Left lobe of liver (tissue), 2 donors: Measurements from ENCODE around the gene CLEC2B. TPM values are rescaled to one million over a fixed set of nuclear protein-coding genes. Genes with fewer than 3 reads are reported as not detected.
A peak's percentile ranks its signal among the peaks of the same experiment; 100 is the strongest.
"Not testable (repeated sequence)": the region's sequence is repeated elsewhere in the genome, so short reads cannot be mapped to it uniquely, and the experiment has no call there.

Source experiments
- ATAC-seq: fragments of 200-7000 bp; cut with Tn5 transposase; one replicate; pipeline ENCODE4 v1.9.1; 2020; ENCODE audit warnings: mild to moderate bottlenecking, moderate library complexity
- DNase-seq: peaks from one replicate; pipeline ENCODE4 v3.0.0-alpha.2; 2020; ENCODE audit warnings: low spot score
- total RNA-seq: library from RNA; stranded (reverse); gene quantifications from one replicate; pipeline ENCODE4 v1.2.1, GENCODE V29; 2021
- donor health status: DM: no; HTN: no; CAD: no; lungs with moderate emphysema.
- donor health status: DM: no; HTN: yes; CAD: no.

CLEC2B gene
- total RNA-seq: 1.4 TPM

- no peak for DNase-seq
- ATAC-seq: peak; percentile 91
Measured at GRCh38 chr12:9869307-9870161, at the start of gene CLEC2B. Gene CLEC2B, minus strand, starts transcription at chr12:9869354.

GRCh38 chr12:9911708-9912107 lies 42.6 kb upstream of the CLEC2B start:
- ATAC-seq (no peak), DNase-seq (no peak)

- no peak for ATAC-seq
Measured at GRCh38 chr12:9910716-9911421, 41.7 kb upstream of the CLEC2B start.

GRCh38 chr12:9909724-9910123 lies 40.6 kb upstream of the CLEC2B start:
- ATAC-seq (no peak), DNase-seq (no peak)

More at GRCh38 chr12:9910716-9911421, 41.7 kb upstream of the CLEC2B start:
- no peak for DNase-seq

- ATAC-seq: no peak
Measured at GRCh38 chr12:9908350-9908749, 39.2 kb upstream of the CLEC2B start.

GRCh38 chr12:9907769-9908168 lies 38.6 kb upstream of the CLEC2B start:
- DNase-seq (no peak), ATAC-seq (no peak)

More at GRCh38 chr12:9908350-9908749, 39.2 kb upstream of the CLEC2B start:
- DNase-seq: no peak

- ATAC-seq (no peak), DNase-seq (no peak)
Measured at GRCh38 chr12:9906873-9907272, 37.7 kb upstream of the CLEC2B start.

- ATAC-seq (no peak), DNase-seq (no peak)
Measured at GRCh38 chr12:9902539-9903228, 33.5 kb upstream of the CLEC2B start.

GRCh38 chr12:9900930-9901329 lies 31.8 kb upstream of the CLEC2B start:
- peak; percentile 62 for ATAC-seq
- DNase-seq: no peak

- no peak for ATAC-seq
- no peak for DNase-seq
Measured at GRCh38 chr12:9899209-9899608, 30.1 kb upstream of the CLEC2B start.

GRCh38 chr12:9897535-9897934 lies 28.4 kb upstream of the CLEC2B start:
- no peak for DNase-seq

GRCh38 chr12:9895215-9895971 lies 26.2 kb upstream of the CLEC2B start:
- ATAC-seq (no peak), DNase-seq (no peak)

More at GRCh38 chr12:9897535-9897934, 28.4 kb upstream of the CLEC2B start:
- ATAC-seq: no peak

GRCh38 chr12:9888665-9889273 lies 19.6 kb upstream of the CLEC2B start:
- ATAC-seq: no peak
- no peak for DNase-seq

- DNase-seq (no peak), ATAC-seq (peak; percentile 57)
Measured at GRCh38 chr12:9883175-9883574, 14.0 kb upstream of the CLEC2B start.

GRCh38 chr12:9881988-9882387 lies 12.8 kb upstream of the CLEC2B start:
- ATAC-seq (peak; percentile 51), DNase-seq (no peak)

- ATAC-seq (no peak), DNase-seq (no peak)
Measured at GRCh38 chr12:9881246-9881645, 12.1 kb upstream of the CLEC2B start, which contains the start of gene KLRF2. Gene KLRF2, plus strand, starts transcription at chr12:9881489. Its CDS starts 107 bp downstream, at chr12:9881596.

- ATAC-seq: peak; percentile 26
- no peak for DNase-seq
Measured at GRCh38 chr12:9880532-9881078, 11.5 kb upstream of the CLEC2B start.

- not testable (repeated sequence) for DNase-seq
Measured at GRCh38 chr12:9876120-9876519, 7.0 kb upstream of the CLEC2B start.

GRCh38 chr12:9872742-9873141 lies 3.6 kb upstream of the CLEC2B start:
- ATAC-seq: no peak
- no peak for DNase-seq

More at GRCh38 chr12:9876120-9876519, 7.0 kb upstream of the CLEC2B start:
- ATAC-seq: not testable (repeated sequence)

GRCh38 chr12:9872162-9872561 lies 3.0 kb upstream of the CLEC2B start:
- ATAC-seq (no peak), DNase-seq (no peak)
